IPS-NIHi7 (cell line): ENCODE measurements around the gene ATP8A1.
"Not testable (repeated sequence)": the region's sequence is repeated elsewhere in the genome, so short reads cannot be mapped to it uniquely, and the experiment has no call there.

Experiments used
- DNase-seq: peaks from one replicate; pipeline ENCODE4 v3.0.0; 2012; ENCODE audit warnings: mixed read lengths; ENCODE audit errors: extremely low spot score

ATP8A1 gene

GRCh38 chr4:42501624-42502401 lies 155.1 kb downstream of the ATP8A1 start:
- DNase-seq = peak; percentile 27

- DNase-seq = no peak
These were observed 158.9 kb downstream of the ATP8A1 start for GRCh38 chr4:42498040-42498439.

GRCh38 chr4:42497142-42497910 lies 159.6 kb downstream of the ATP8A1 start:
- DNase-seq = no peak

GRCh38 chr4:42492962-42493361 lies 163.9 kb downstream of the ATP8A1 start:
- DNase-seq = no peak

- no peak for DNase-seq
These were observed 166.9 kb downstream of the ATP8A1 start for GRCh38 chr4:42490015-42490414.

GRCh38 chr4:42489095-42489494 lies 167.8 kb downstream of the ATP8A1 start:
- DNase-seq = no peak

- DNase-seq = no peak
These were observed 168.4 kb downstream of the ATP8A1 start for GRCh38 chr4:42488554-42488953.

GRCh38 chr4:42488114-42488513 lies 168.8 kb downstream of the ATP8A1 start:
- no peak for DNase-seq

GRCh38 chr4:42487230-42487629 lies 169.7 kb downstream of the ATP8A1 start:
- no peak for DNase-seq

GRCh38 chr4:42486156-42486555 lies 170.7 kb downstream of the ATP8A1 start:
- not testable (repeated sequence) for DNase-seq

GRCh38 chr4:42484630-42485029 lies 172.3 kb downstream of the ATP8A1 start:
- no peak for DNase-seq

- no peak for DNase-seq
These were observed 173.2 kb downstream of the ATP8A1 start for GRCh38 chr4:42483426-42484379.

- DNase-seq = no peak
These were observed 174.2 kb downstream of the ATP8A1 start for GRCh38 chr4:42482516-42483327.

GRCh38 chr4:42480717-42481116 lies 176.2 kb downstream of the ATP8A1 start:
- DNase-seq = no peak

GRCh38 chr4:42480281-42480680 lies 176.6 kb downstream of the ATP8A1 start:
- DNase-seq = no peak

- DNase-seq = no peak
These were observed 178.0 kb downstream of the ATP8A1 start for GRCh38 chr4:42478946-42479345.

GRCh38 chr4:42478509-42478908 lies 178.4 kb downstream of the ATP8A1 start:
- no peak for DNase-seq

- DNase-seq = no peak
These were observed 182.5 kb downstream of the ATP8A1 start for GRCh38 chr4:42474406-42474805.

GRCh38 chr4:42473071-42473684 lies 183.7 kb downstream of the ATP8A1 start:
- DNase-seq = no peak

- DNase-seq = no peak
These were observed 185.0 kb downstream of the ATP8A1 start for GRCh38 chr4:42471896-42472295.

GRCh38 chr4:42470023-42470422 lies 186.9 kb downstream of the ATP8A1 start:
- no peak for DNase-seq
